ENCODE results near the gene THBD. TPM values are rescaled to one million over a fixed set of nuclear protein-coding genes. Genes with fewer than 3 reads are reported as not detected.

The THBD gene
- total RNA-seq, 1 experiment from 2014 or later: 3.1 TPM

GRCh38 chr20:23036371-23036770, 13.1 kb downstream of the THBD start:
- Histone ChIP-seq H3K27me3 (ENCODE audit: low read length) (peaks cover 15% of the 10 kb centered on the region), H2AFZ (ENCODE audit: low read length) (no peak overlapping the region), H3K9me2 (replicated peaks; ENCODE audit: low read length) (no peaks in the 10 kb centered on the region), H3K4me2 (ENCODE audit: low read length) (no peak overlapping the region), H3K4me1 (ENCODE audit: insufficient read depth, low read length) (no peaks in the 10 kb centered on the region), H4K20me1 (ENCODE audit: low read length) (no peaks in the 10 kb centered on the region), H3K27ac (ENCODE audit: low read length) (no peak overlapping the region), H3K9ac (ENCODE audit: low read length) (no peak overlapping the region), H3K79me2 (ENCODE audit: low read length) (no peaks in the 10 kb centered on the region), H3K9me3 (ENCODE audit: low read length) (no peaks in the 10 kb centered on the region), H3F3A (ENCODE audit: low read length, unreplicated experiment) (no peaks in the 10 kb centered on the region), H3K36me3 (ENCODE audit: low read depth, low read length) (no peaks in the 10 kb centered on the region), H3K4me3 (ENCODE audit: low read length) (no peak overlapping the region)
- ChIA-PET POLR2A (ENCODE audit: unreplicated experiment) (no interaction called here), CTCF (no interaction called here)
- DNase-seq (no peak), ATAC-seq (no peak)
- intact Hi-C loops (cut with micrococcal nuclease): no loop called here
- TF ChIP-seq, protein P1, sequence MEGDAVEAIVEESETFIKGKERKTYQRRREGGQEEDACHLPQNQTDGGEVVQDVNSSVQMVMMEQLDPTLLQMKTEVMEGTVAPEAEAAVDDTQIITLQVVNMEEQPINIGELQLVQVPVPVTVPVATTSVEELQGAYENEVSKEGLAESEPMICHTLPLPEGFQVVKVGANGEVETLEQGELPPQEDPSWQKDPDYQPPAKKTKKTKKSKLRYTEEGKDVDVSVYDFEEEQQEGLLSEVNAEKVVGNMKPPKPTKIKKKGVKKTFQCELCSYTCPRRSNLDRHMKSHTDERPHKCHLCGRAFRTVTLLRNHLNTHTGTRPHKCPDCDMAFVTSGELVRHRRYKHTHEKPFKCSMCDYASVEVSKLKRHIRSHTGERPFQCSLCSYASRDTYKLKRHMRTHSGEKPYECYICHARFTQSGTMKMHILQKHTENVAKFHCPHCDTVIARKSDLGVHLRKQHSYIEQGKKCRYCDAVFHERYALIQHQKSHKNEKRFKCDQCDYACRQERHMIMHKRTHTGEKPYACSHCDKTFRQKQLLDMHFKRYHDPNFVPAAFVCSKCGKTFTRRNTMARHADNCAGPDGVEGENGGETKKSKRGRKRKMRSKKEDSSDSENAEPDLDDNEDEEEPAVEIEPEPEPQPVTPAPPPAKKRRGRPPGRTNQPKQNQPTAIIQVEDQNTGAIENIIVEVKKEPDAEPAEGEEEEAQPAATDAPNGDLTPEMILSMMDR (conservative IDR thresholded peaks at IDR 0.05; ENCODE audit: low read depth, low read length): no peak
- TF ChIP-seq EZH2 (IDR thresholded peaks at IDR 0.05; ENCODE audit: low read length, unreplicated experiment) (no peak), EZH2phosphoT487 (IDR thresholded peaks at IDR 0.05; ENCODE audit: borderline replicate concordance, low read length) (no peak)
- BruUV-seq (replicated peaks): no TSS peak

DNA sequence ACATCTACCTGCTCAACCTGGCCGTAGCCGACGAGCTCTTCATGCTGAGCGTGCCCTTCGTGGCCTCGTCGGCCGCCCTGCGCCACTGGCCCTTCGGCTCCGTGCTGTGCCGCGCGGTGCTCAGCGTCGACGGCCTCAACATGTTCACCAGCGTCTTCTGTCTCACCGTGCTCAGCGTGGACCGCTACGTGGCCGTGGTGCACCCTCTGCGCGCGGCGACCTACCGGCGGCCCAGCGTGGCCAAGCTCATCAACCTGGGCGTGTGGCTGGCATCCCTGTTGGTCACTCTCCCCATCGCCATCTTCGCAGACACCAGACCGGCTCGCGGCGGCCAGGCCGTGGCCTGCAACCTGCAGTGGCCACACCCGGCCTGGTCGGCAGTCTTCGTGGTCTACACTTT, 13.7 kb downstream of the THBD start:
- Histone ChIP-seq H3K9me3 (ENCODE audit: low read length) (no peaks in the 10 kb centered on the region), H3K4me1 (ENCODE audit: insufficient read depth, low read length) (no peaks in the 10 kb centered on the region), H3K4me2 (ENCODE audit: low read length) (no peak overlapping the region), H3K79me2 (ENCODE audit: low read length) (no peaks in the 10 kb centered on the region), H3K27me3 (ENCODE audit: low read length) (peaks cover 15% of the 10 kb centered on the region), H3K27ac (ENCODE audit: low read length) (no peak overlapping the region), H3K36me3 (ENCODE audit: low read depth, low read length) (no peaks in the 10 kb centered on the region), H2AFZ (ENCODE audit: low read length) (no peak overlapping the region), H3K9ac (ENCODE audit: low read length) (no peak overlapping the region), H3K9me2 (replicated peaks; ENCODE audit: low read length) (no peaks in the 10 kb centered on the region), H4K20me1 (ENCODE audit: low read length) (no peaks in the 10 kb centered on the region), H3F3A (ENCODE audit: low read length, unreplicated experiment) (no peaks in the 10 kb centered on the region), H3K4me3 (ENCODE audit: low read length) (no peak overlapping the region)
- TF ChIP-seq, protein P1 (conservative IDR thresholded peaks at IDR 0.05; ENCODE audit: low read depth, low read length): no peak
- TF ChIP-seq EZH2phosphoT487 (IDR thresholded peaks at IDR 0.05; ENCODE audit: borderline replicate concordance, low read length) (no peak), EZH2 (IDR thresholded peaks at IDR 0.05; ENCODE audit: low read length, unreplicated experiment) (no peak)
- POLR2A ChIA-PET (ENCODE audit: unreplicated experiment): no interaction called here
- intact Hi-C loops (cut with micrococcal nuclease): no loop called here
- BruUV-seq (replicated peaks): no TSS peak
- DNase-seq (no peak), ATAC-seq (no peak)
- CTCF ChIA-PET: no interaction called here

GRCh38 chr20:23034721-23035671, 14.5 kb downstream of the THBD start, which contains the start of gene SSTR4:
Gene SSTR4 (plus strand): TSS chr20:23035312. CDS start chr20:23035484, 172 bp downstream.
- ChIA-PET CTCF (no interaction called here), POLR2A (ENCODE audit: unreplicated experiment) (no interaction called here)
- no peak within 1 kb of the TSS for H2AFZ ChIP-seq (ENCODE audit: low read length)
- H3K27ac ChIP-seq (ENCODE audit: low read length): no peak within 1 kb of the TSS
- no peaks in the 10 kb centered on the region for H3K36me3 ChIP-seq (ENCODE audit: low read depth, low read length)
- H3F3A ChIP-seq (ENCODE audit: low read length, unreplicated experiment): no peaks in the 10 kb centered on the region
- H3K9me3 ChIP-seq (ENCODE audit: low read length): no peaks in the 10 kb centered on the region
- peaks cover 15% of the 10 kb centered on the region for H3K27me3 ChIP-seq (ENCODE audit: low read length)
- no peaks in the 10 kb centered on the region for H3K4me1 ChIP-seq (ENCODE audit: insufficient read depth, low read length)
- ATAC-seq (no peak), DNase-seq (no peak)
- H3K9ac ChIP-seq (ENCODE audit: low read length): no peak within 1 kb of the TSS
- TF ChIP-seq, protein P1 (conservative IDR thresholded peaks at IDR 0.05; ENCODE audit: low read depth, low read length): no peak
- TF ChIP-seq EZH2phosphoT487 (IDR thresholded peaks at IDR 0.05; ENCODE audit: borderline replicate concordance, low read length) (no peak), EZH2 (IDR thresholded peaks at IDR 0.05; ENCODE audit: low read length, unreplicated experiment) (no peak)
- H4K20me1 ChIP-seq (ENCODE audit: low read length): no peaks in the 10 kb centered on the region
- H3K9me2 ChIP-seq (replicated peaks; ENCODE audit: low read length): no peaks in the 10 kb centered on the region
- BruUV-seq (replicated peaks): no TSS peak
- H3K4me3 ChIP-seq (ENCODE audit: low read length): no peak within 1 kb of the TSS
- intact Hi-C loops (cut with micrococcal nuclease): no loop called here
- no peak within 1 kb of the TSS for H3K4me2 ChIP-seq (ENCODE audit: low read length)
- H3K79me2 ChIP-seq (ENCODE audit: low read length): no peaks in the 10 kb centered on the region
